Central memory CD8-positive, alpha-beta T cell (primary cell): Measurements from ENCODE around the gene SSBP2.

Experiments used
- ATAC-seq: fragments of 150-1000 bp; cut with Tn5 transposase; replicated peaks from 2 replicates; pipeline ENCODE4 v1.10.0; 2022; ENCODE audit warnings: mild to moderate bottlenecking, moderate FRiP score, moderate number of reproducible peaks; ENCODE audit not compliant: poor library complexity, severe bottlenecking; ENCODE audit errors: extremely low read depth
- DNase-seq, 2 donors: peaks; one replicate each; pipeline ENCODE4 v3.0.0; 2021; ENCODE audit warnings: low spot score in 2 of 2
- H3K27ac Mint-ChIP-seq: one replicate; pipeline ENCODE4 v1.8.0; 2022; ENCODE audit warnings: low read depth, mild to moderate bottlenecking, moderate library complexity, mixed read lengths
- H3K27me3 Mint-ChIP-seq: one replicate; pipeline ENCODE4 v1.8.0; 2022; ENCODE audit warnings: mixed read lengths
- H3K36me3 Mint-ChIP-seq: one replicate; pipeline ENCODE4 v1.8.0; 2022; ENCODE audit warnings: mild to moderate bottlenecking, moderate library complexity, mixed read lengths; ENCODE audit not compliant: insufficient read depth
- H3K4me1 Mint-ChIP-seq: one replicate; pipeline ENCODE4 v1.8.0; 2022; ENCODE audit warnings: mixed read lengths
- H3K4me3 Mint-ChIP-seq: one replicate; pipeline ENCODE4 v1.8.0; 2022; ENCODE audit warnings: mild to moderate bottlenecking, moderate library complexity, mixed read lengths
- H3K9me3 Mint-ChIP-seq: one replicate; pipeline ENCODE4 v1.8.0; 2022; ENCODE audit warnings: mixed read lengths

SSBP2 gene

DNA sequence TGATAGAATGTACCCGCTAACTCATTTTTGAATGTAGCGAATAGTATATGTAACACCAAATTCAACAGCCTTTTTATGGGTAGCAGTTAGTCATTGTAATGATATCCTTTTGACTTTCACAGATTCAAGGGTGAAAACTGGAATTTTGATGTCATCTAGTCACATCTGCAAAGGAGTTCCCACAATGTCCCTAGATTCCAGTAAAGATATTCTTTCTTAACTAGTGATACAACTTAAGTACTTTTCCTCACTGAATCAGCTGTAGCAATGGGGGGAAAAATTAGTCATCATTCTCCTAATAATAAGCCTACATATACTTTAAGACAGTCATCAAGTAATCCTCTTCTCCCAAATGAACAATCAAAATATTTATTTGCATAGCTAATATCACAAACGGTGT is 11.5 kb upstream of the SSBP2 start:
- H3K4me1 Mint-ChIP-seq: no peaks in the 10 kb centered on the region
- H3K27ac Mint-ChIP-seq: no peak overlapping the region
- ATAC-seq: no peak
- H3K27me3 Mint-ChIP-seq: peaks cover 34% of the 10 kb centered on the region
- no peaks in the 10 kb centered on the region for H3K36me3 Mint-ChIP-seq
- no peaks in the 10 kb centered on the region for H3K9me3 Mint-ChIP-seq
- no peak for DNase-seq
- H3K4me3 Mint-ChIP-seq: no peak overlapping the region

DNA sequence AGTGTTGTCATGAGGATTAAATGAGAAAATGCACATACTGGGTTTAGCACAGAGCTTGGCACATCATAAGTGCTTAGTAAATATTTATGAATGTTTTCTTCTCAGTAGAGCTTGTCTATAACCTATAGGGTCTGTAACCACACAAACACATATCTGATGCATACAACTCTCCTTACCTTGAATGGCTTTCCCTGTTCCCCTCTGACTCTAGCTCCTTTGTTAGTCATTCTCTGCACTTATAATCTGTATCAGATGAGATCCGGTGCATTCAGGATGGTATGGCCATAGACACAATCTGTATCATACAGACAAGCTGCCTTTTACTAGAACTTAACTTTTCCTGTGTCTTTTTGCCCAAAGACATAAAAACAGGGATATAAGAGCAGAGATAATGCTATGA is 11.1 kb upstream of the SSBP2 start:
- DNase-seq: no peak
- no peak for ATAC-seq
- Mint-ChIP-seq H3K9me3 (no peaks in the 10 kb centered on the region), H3K36me3 (no peaks in the 10 kb centered on the region), H3K4me1 (no peaks in the 10 kb centered on the region), H3K27ac (no peak overlapping the region), H3K4me3 (no peak overlapping the region), H3K27me3 (peaks cover 34% of the 10 kb centered on the region)

DNA sequence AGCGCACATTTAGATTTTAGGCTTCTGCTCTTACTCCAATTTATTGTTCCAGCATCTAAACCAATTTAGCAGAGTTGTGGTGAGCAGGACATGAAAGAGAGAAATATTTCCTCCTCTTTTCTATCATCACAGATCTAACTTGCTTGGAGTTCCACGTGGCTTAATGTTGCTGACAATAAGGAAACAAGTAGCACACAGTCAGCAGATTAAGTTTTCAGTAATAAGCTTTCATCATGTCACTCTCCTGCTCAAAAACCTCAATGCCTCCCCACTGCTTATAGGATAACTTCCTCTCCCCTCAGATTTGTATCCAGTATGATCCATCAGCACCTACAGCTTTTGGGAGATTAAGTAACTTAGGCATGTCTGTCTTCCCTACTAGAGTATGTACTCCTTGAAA is 10.4 kb upstream of the SSBP2 start:
- H3K9me3 Mint-ChIP-seq: no peaks in the 10 kb centered on the region
- H3K4me1 Mint-ChIP-seq: no peaks in the 10 kb centered on the region
- H3K4me3 Mint-ChIP-seq: no peak overlapping the region
- H3K27ac Mint-ChIP-seq: no peak overlapping the region
- no peaks in the 10 kb centered on the region for H3K36me3 Mint-ChIP-seq
- DNase-seq (no peak), ATAC-seq (no peak)
- H3K27me3 Mint-ChIP-seq: peaks cover 34% of the 10 kb centered on the region

DNA sequence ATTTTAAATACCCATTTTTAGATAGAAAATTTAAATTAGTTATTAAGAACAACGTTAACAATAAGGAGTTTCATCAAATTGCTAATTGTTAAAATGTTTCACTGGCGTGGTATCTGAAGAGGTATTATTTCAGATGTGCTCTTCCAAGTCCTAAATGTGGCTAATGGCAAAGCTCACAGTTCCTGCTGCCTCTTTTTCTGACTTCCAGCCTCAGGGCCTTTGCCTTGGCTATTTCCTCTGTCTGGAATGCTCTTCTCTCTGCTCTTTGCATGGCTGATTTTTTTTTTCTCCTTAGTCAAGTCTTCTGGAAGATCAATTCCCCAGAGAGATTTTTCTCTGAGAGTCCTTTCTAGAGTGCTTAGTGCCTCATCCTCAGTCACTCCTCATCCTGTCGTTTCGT is 9.6 kb upstream of the SSBP2 start:
- no peaks in the 10 kb centered on the region for H3K9me3 Mint-ChIP-seq
- H3K36me3 Mint-ChIP-seq: no peaks in the 10 kb centered on the region
- DNase-seq: no peak
- H3K27me3 Mint-ChIP-seq: peaks cover 34% of the 10 kb centered on the region
- no peaks in the 10 kb centered on the region for H3K4me1 Mint-ChIP-seq
- H3K27ac Mint-ChIP-seq: no peak overlapping the region
- no peak overlapping the region for H3K4me3 Mint-ChIP-seq
- no peak for ATAC-seq

DNA sequence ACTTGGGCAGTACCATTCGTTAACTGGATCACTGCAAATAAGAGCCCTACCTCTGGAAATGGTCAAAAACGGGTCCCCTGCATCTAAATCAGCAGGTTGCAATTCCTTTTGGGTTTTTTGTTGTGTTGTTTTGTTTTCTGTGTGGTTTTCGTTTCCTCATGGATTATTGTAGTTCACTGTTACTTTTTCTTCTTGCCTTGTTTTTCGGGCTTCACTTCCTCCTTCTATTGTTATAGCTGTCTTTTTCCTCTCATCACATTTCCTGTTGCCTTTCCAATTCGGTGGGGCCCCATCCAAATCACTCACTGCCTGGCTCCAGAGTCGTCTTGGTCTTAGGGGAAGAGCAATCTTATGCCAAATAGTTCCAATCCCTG is 8.7 kb upstream of the SSBP2 start:
- DNase-seq: no peak
- H3K9me3 Mint-ChIP-seq: no peaks in the 10 kb centered on the region
- H3K36me3 Mint-ChIP-seq: no peaks in the 10 kb centered on the region
- peaks cover 34% of the 10 kb centered on the region for H3K27me3 Mint-ChIP-seq
- H3K4me3 Mint-ChIP-seq: no peak overlapping the region
- no peak for ATAC-seq
- no peaks in the 10 kb centered on the region for H3K4me1 Mint-ChIP-seq
- no peak overlapping the region for H3K27ac Mint-ChIP-seq

DNA sequence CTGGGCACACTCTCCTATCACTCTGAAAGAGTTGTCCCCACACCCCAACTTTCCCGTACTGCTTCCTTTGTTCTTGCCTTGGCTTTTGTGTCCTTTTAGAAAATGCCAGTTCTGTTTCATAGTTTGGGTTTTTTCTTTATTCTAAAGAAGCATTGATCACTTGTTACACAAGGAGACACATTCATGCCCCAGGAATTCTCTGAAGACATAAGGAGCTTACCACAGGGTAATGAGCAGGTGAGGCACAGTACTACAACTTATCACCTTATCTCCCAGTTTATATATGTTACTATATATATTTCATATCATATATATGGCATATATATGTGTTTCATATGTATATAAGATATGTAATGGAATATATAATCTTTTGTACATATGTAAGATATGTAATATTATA is 6.5 kb upstream of the SSBP2 start:
- Mint-ChIP-seq H3K36me3 (no peaks in the 10 kb centered on the region), H3K4me1 (no peaks in the 10 kb centered on the region), H3K9me3 (no peaks in the 10 kb centered on the region), H3K4me3 (no peak overlapping the region), H3K27me3 (peaks cover 34% of the 10 kb centered on the region), H3K27ac (no peak overlapping the region)
- ATAC-seq (no peak), DNase-seq (no peak)

DNA sequence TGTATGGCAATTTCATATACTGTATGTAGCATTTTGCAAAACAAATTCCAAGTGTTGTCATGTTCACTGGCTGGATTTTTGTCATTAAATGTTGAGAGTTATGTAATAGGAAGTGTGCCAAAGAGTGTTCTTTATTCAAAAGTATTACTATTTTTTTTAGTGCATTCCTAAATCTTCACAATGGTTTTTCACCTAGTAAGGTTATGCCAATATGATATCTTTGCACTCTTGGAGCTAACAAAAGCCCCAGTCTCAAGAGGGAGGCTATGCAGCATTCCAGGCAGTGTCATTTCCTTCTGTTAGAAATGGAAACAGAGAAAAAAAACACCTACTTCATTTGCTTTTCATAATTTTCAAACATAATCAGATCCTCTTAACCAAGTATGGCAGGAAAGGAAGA is 5.1 kb upstream of the SSBP2 start:
- Mint-ChIP-seq H3K4me3 (no peak overlapping the region), H3K36me3 (peaks cover 1% of the 10 kb centered on the region), H3K4me1 (peaks cover 6% of the 10 kb centered on the region), H3K27me3 (peaks cover 22% of the 10 kb centered on the region), H3K9me3 (no peaks in the 10 kb centered on the region), H3K27ac (no peak overlapping the region)
- ATAC-seq (no peak), DNase-seq (no peak)

DNA sequence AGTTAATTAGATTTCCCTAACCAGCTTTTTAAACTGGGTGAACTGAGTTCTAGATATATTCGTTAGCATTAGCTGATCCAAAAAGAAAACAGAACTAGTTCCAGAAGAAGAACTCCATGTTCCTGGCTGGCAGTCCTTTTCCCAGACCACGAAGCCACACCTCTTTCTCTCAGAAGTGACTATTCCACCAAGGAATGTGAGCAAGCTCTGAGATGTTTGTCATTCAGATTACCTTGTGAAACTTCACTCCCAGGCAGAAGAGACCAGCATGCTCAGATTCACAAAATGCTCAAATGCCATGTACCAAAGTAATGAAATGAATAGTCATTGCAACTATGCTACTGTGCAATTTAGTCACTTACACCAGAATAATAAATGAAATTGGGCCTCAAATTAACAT is 4.4 kb upstream of the SSBP2 start:
- ATAC-seq (no peak), DNase-seq (no peak)
- H3K27me3 Mint-ChIP-seq: peaks cover 15% of the 10 kb centered on the region
- no peaks in the 10 kb centered on the region for H3K9me3 Mint-ChIP-seq
- H3K4me1 Mint-ChIP-seq: peaks cover 6% of the 10 kb centered on the region
- H3K4me3 Mint-ChIP-seq: no peak overlapping the region
- H3K36me3 Mint-ChIP-seq: peaks cover 7% of the 10 kb centered on the region
- H3K27ac Mint-ChIP-seq: no peak overlapping the region

DNA sequence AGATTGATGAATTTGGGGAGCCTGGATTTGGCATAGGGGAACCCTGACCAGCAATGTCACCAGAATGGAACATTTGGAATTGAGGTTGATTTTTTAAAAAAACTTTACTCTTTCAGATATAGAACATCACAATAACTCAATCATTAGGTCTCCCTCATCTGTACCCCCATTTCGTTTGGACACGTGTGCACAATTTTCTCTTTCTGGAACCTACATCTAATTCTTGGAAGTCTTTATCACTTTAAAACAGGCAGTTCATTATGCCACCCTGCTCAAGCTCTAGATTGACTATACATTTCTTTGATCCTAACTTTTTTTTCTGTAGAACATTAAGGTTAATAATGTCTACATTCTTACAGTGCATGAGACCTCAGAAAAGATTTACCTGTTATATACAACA is 3.7 kb upstream of the SSBP2 start:
- H3K27ac Mint-ChIP-seq: no peak overlapping the region
- peaks cover 8% of the 10 kb centered on the region for H3K36me3 Mint-ChIP-seq
- peaks cover 6% of the 10 kb centered on the region for H3K4me1 Mint-ChIP-seq
- no peak for ATAC-seq
- no peak overlapping the region for H3K4me3 Mint-ChIP-seq
- no peaks in the 10 kb centered on the region for H3K9me3 Mint-ChIP-seq
- peaks cover 8% of the 10 kb centered on the region for H3K27me3 Mint-ChIP-seq
- no peak for DNase-seq

DNA sequence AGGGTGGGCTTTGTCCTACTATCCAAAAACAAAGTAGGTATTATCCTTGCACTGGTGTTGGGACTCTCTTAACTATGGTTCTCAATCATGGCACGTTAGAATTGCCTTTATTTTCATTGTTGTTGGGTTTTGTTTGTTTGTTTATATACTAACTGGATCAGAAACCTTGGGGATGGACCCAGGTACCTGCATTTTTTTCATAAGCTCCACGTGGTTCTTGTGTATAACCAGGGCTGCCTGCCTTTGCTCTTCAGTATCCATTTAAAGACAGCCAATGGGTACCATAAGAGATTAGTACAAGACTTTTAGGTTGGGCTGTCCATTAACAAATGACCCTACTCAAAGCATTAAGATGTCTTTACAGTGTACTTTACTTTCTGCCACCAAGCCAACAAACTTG is 2.5 kb upstream of the SSBP2 start:
- H3K36me3 Mint-ChIP-seq: peaks cover 12% of the 10 kb centered on the region
- no peak overlapping the region for H3K4me3 Mint-ChIP-seq
- peaks cover 16% of the 10 kb centered on the region for H3K4me1 Mint-ChIP-seq
- ATAC-seq (no peak), DNase-seq (no peak)
- H3K9me3 Mint-ChIP-seq: no peaks in the 10 kb centered on the region
- H3K27ac Mint-ChIP-seq: no peak overlapping the region
- H3K27me3 Mint-ChIP-seq: no peaks in the 10 kb centered on the region

DNA sequence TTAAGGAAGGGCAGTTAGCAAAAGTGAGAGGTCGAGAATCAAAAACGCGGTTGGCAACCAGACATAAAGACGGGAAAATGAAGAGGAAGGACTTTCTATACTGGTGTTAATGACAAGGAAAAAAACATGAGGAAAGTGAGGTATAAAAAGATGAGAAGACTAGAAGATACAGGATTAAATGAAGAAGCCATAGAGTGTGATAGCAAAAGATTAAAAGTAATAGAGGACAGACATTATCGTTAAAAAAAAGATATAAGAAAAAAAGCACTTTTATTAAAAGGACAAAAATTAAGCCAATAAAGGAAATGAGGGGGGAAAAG is 1.7 kb upstream of the SSBP2 start:
- no peak overlapping the region for H3K4me3 Mint-ChIP-seq
- H3K4me1 Mint-ChIP-seq: peaks cover 18% of the 10 kb centered on the region
- ATAC-seq: no peak
- H3K27ac Mint-ChIP-seq: no peak overlapping the region
- no peaks in the 10 kb centered on the region for H3K27me3 Mint-ChIP-seq
- H3K36me3 Mint-ChIP-seq: peaks cover 12% of the 10 kb centered on the region
- no peaks in the 10 kb centered on the region for H3K9me3 Mint-ChIP-seq
- no peak for DNase-seq

DNA sequence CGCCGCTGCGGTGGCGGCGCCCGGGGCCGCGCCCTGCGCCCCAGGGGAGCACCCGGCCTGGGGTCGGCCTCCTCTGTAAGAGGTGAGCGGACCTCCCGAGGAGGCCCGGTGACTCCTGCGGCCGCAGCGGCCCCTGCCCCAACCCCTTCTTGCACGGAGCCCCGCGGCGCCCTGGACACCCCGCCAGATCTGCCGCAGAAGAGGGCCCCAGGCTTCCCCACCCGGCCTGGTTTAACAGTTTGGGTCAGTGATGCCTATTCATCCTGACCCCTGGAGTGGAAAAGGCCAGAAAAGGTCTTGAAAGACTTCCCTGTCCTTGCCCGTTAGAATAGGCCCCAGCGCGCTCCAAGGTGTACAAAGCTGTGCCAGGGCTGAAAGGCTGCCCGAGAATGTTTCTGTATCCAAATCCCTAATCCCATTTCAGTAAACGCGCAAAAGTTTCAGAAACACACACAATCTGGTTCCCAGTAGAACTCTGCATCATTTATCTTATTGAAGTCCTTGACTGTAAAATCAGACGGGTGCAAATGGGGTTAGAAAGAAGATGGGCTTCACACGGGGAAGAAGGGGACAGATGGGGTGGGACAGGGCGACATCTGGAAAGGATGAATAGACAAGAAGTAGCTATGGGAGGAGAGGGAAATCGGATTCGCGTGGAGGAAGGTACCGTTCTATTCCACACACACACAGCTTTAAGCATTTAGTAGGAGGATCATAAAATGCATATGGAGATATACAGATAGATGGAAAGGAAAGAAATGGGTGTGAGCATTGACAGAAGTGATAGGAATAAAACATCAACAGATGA is 1.1 kb upstream of the SSBP2 start:
- Mint-ChIP-seq H3K27ac (peak overlapping the region; percentile 91), H3K36me3 (peaks cover 12% of the 10 kb centered on the region), H3K4me3 (peak overlapping the region; percentile 88), H3K27me3 (no peaks in the 10 kb centered on the region), H3K9me3 (no peaks in the 10 kb centered on the region), H3K4me1 (peaks cover 18% of the 10 kb centered on the region)
- no peak for ATAC-seq
- DNase-seq: peak in 1 of 2 donors; percentile 16

DNA sequence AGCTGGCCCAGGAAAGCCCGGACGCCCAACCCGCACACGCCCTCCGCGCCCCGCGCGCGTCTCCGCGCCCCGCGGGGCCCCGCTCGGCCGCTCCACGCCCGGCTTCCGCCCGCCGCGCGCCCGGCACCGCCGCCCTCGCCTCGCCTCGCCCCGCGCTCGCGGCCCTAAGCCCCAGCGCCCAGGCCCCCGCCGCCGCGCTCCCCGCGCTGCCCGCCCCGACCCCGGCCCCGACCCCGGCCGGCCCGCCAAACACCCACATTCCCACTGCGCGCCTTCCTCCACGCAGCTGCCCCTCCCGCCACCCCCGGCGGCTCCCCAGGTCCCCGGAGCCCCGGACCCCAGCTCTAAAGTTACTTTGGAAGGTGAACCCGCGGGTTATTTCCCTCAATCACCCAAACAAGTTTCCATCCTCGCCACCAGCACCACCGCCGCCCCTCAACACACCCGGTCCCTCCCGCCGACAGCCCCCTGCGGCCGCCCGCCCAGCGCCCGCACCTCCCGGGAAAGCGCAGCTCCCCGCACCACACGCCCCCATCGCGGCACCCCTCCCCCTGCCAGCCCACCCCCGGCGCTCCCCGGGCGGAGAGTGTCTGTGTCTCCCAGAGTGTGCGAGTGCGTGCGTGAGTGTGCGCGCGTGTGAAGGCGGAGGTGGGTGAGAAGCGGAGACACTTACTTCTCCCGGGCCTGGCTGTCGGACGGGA is 439 bp downstream of the SSBP2 start:
- ATAC-seq: peak; percentile 39
- Mint-ChIP-seq H3K4me3 (peak overlapping the region; percentile 88), H3K9me3 (no peaks in the 10 kb centered on the region), H3K36me3 (peaks cover 12% of the 10 kb centered on the region), H3K27me3 (no peaks in the 10 kb centered on the region), H3K4me1 (peaks cover 23% of the 10 kb centered on the region), H3K27ac (peak overlapping the region; percentile 91)
- no peak for DNase-seq
